Prostate gland (tissue), 2 donors: Measurements from ENCODE around the gene IL12B. TPM values are rescaled to one million over a fixed set of nuclear protein-coding genes. Genes with fewer than 3 reads are reported as not detected.

ENCODE experiments used
- DNase-seq: peaks from one replicate; pipeline ENCODE4 v3.0.0-alpha.2; 2019; ENCODE audit warnings: low spot score
- H3K27ac ChIP-seq, 2 donors: fragments of 200-600 bp; sonication (generic); 2 replicates each; pipeline ENCODE4 v1.5.1; 2017 to 2019
- H3K27me3 ChIP-seq: fragments of 200-600 bp; sonication (generic); replicated peaks from 2 replicates; pipeline ENCODE4 v1.5.1; 2019; ENCODE audit not compliant: insufficient read depth
- H3K36me3 ChIP-seq, 2 donors: fragments of 200-600 bp; sonication (generic); 1 replicate in 1 of 2; 2 replicates in 1 of 2; pipeline versions ENCODE4 v1.5.1 to v1.8.1; 2017 to 2019
- H3K4me1 ChIP-seq: fragments of 200-600 bp; sonication (generic); replicated peaks from 2 replicates; pipeline ENCODE4 v1.5.1; 2019
- H3K4me3 ChIP-seq, 2 donors: fragments of 200-600 bp; sonication (generic); 2 replicates each; pipeline ENCODE4 v1.5.1; 2017 to 2019
- H3K9me3 ChIP-seq: fragments of 200-600 bp; sonication (generic); 2 replicates; pipeline ENCODE4 v1.5.1; 2017
- CTCF ChIP-seq, 4 experiments: fragments of 200-600 bp in 2 of 4; fragments of 450-650 bp in 2 of 4; sonication (generic) in 2 of 4; IDR thresholded peaks; 1 replicate in 3 of 4; 2 replicates in 1 of 4; pipeline ENCODE4 v1.5.1; 2016 to 2019; ENCODE audit warnings: antibody characterized with exemption in 4 of 4, mild to moderate bottlenecking in 2 of 4, moderate library complexity in 2 of 4
- POLR2A ChIP-seq: fragments of 450-650 bp; IDR thresholded peaks from one replicate; pipeline ENCODE4 v1.6.1; 2016; ENCODE audit warnings: antibody characterized with exemption, mild to moderate bottlenecking
- POLR2AphosphoS5 ChIP-seq: sonication (generic); formaldehyde crosslinking; IDR thresholded peaks from one replicate; pipeline ENCODE4 v1.6.1; 2017; ENCODE audit warnings: antibody characterized with exemption
- WGBS: methylation state at CpG from one replicate; pipeline ENCODE4 v1.1.5; 2018; 5-methylcytosine and 5-hydroxymethylcytosine counted together
- intact Hi-C: fragments of 100-400 bp; cut with DNase I; formaldehyde crosslinking; loops from one replicate; pipeline ENCODE4 v1.14.2; 2022
- total RNA-seq, 2 donors: library from RNA; depleted of rRNA; stranded (reverse); fragments of >200 nt; gene quantifications; one replicate each; pipeline ENCODE4 v1.1.0, GENCODE V29; 2016

The IL12B gene
- total RNA-seq, 2 donors from 2014 or later, result not detected

DNA sequence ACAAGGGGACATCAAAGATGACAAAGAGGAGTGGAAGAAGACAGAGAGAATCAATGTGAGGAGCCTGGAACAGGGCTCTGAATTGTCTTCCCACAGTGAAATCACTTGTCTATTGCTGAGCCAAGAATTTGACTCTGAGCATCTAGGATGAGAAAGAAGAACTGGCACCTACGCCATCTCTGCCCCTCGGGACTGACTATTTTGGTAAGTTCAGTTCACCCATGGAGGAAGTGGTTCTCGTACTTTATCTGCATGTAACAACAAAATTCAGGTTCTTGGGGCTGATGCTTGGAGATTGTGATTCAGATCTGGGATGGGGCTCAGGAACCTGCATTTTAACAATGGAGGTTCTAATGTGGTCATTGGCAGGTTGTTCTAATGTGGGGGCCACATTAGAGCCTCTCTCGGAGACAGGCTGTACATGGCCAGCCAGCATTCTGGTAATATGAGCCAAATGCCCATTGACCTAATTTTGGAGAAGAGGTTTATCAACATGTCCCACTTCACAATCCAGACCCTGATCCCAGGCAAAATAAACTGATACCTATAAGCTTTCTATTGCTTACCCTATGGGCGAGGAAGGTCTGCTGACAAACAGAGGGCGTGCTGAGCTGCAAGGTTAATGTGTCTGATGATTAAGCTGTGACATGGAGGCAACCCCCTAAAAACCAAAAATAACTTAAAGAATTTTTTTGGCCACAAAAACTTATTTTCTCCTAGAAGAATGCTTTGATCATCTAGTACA, 2.7 kb upstream of the IL12B start:
- Histone ChIP-seq H3K27me3 (no peaks in the 10 kb centered on the region), H3K9me3 (no peaks in the 10 kb centered on the region), H3K36me3 (no peaks in the 10 kb centered on the region), H3K4me1 (no peaks in the 10 kb centered on the region), H3K27ac (no peak overlapping the region), H3K4me3 (no peak overlapping the region)
- TF ChIP-seq POLR2AphosphoS5 (no peak), CTCF (IDR thresholded peaks at IDR 0.05) (no peak), POLR2A (no peak)
- WGBS, result 81% methylated on average over 6 of the region's 6 CpGs
- intact Hi-C loops, result loop anchor here (10.0 kb wide), 1 partner anchor 642 kb away; no protein-coding TSS in a partner anchor
- no peak for DNase-seq

- 5% methylated on average over 49 of the region's 50 CpGs for WGBS
- no peaks in the 10 kb centered on the region for H3K27me3 ChIP-seq
- peak; percentile 37 for DNase-seq
- TF ChIP-seq CTCF (IDR thresholded peaks at IDR 0.05) (peak; percentile 30 to 61 (median 48)), POLR2A (no peak)
- H3K9me3 ChIP-seq, result no peaks in the 10 kb centered on the region
- peak overlapping the region; percentile 15 to 24 for H3K4me3 ChIP-seq
- H3K27ac ChIP-seq, result no peak overlapping the region
- intact Hi-C loops, result loop anchor here (10.0 kb wide), 1 partner anchor 643 kb away; no protein-coding TSS in a partner anchor
- no peaks in the 10 kb centered on the region for H3K36me3 ChIP-seq
- H3K4me1 ChIP-seq, result no peaks in the 10 kb centered on the region
Measured at GRCh38 chr5:159331093-159331973, 1.0 kb upstream of the IL12B start.

DNA sequence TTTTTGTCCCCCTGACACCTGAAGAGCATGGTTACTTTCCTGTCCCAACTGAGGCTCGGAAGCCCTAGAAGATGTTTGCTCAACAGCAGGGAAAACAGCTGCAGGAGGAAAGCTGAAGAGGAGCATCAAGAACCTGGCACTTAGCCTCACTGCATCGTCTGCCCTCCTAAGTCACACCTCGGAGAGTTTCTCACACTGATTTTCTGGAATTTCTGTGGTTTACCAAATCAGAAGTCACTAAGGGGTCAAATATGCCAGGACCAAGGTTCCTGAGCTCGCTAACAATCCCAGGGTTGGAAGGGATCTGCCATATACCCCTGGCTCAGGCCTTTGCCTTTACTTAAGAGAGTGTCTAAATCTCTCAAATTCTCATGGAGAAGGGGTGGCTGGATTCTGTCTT, 5.3 kb downstream of the IL12B start:
- no peak for TF ChIP-seq POLR2AphosphoS5
- TF ChIP-seq CTCF (IDR thresholded peaks at IDR 0.05), result no peak
- no peak for TF ChIP-seq POLR2A
- no peaks in the 10 kb centered on the region for H3K27me3 ChIP-seq
- DNase-seq, result no peak
- no peaks in the 10 kb centered on the region for H3K4me1 ChIP-seq
- intact Hi-C loops, result no loop called here
- no peaks in the 10 kb centered on the region for H3K9me3 ChIP-seq
- H3K27ac ChIP-seq, result no peak overlapping the region
- 59% methylated on average over 4 of the region's 4 CpGs for WGBS
- H3K4me3 ChIP-seq, result no peak overlapping the region
- H3K36me3 ChIP-seq, result no peaks in the 10 kb centered on the region

DNA sequence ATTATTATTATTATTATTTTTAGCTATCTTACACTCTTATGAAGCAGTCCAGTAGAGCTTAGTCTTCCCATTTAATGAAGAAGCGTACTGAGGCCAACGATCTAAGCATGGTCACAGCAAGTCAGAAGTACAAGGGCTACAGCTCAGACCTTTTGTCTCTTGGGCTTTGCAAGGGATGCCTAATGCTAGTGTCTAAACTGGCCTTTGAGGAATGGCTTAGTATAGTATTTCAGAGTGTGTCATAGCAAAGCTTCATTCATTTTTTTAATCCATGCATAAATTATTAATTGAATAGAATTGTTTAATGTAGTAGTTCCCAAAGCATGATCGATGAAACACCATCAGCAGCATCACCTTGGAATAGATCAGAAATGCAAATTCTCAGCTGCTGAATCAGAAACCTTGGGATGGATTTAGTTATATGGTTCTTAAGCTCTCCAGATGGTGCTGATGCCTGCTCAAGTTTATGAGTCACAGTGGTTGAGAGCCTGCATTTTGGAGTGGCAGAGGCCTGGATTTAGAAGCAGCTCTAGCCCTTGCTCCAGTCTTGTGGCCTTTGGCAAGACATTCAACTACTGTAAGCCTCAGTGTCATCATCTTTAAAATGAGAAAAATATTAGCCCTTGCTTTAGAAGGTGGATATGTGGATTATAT, 6.1 kb downstream of the IL12B start:
- TF ChIP-seq CTCF (IDR thresholded peaks at IDR 0.05), result no peak
- TF ChIP-seq POLR2A, result no peak
- no peak for TF ChIP-seq POLR2AphosphoS5
- DNase-seq, result no peak
- Histone ChIP-seq H3K9me3 (no peaks in the 10 kb centered on the region), H3K27ac (no peak overlapping the region), H3K27me3 (no peaks in the 10 kb centered on the region), H3K36me3 (no peaks in the 10 kb centered on the region), H3K4me1 (no peaks in the 10 kb centered on the region), H3K4me3 (no peak overlapping the region)
- WGBS, result 98% methylated on average over 3 of the region's 3 CpGs
- intact Hi-C loops, result no loop called here
